Measurements from ENCODE around the gene OR10H3.

GRCh38 chr19:15730538-15730937, 7.2 kb upstream of the OR10H3 start:
- TF ChIP-seq, protein P1, sequence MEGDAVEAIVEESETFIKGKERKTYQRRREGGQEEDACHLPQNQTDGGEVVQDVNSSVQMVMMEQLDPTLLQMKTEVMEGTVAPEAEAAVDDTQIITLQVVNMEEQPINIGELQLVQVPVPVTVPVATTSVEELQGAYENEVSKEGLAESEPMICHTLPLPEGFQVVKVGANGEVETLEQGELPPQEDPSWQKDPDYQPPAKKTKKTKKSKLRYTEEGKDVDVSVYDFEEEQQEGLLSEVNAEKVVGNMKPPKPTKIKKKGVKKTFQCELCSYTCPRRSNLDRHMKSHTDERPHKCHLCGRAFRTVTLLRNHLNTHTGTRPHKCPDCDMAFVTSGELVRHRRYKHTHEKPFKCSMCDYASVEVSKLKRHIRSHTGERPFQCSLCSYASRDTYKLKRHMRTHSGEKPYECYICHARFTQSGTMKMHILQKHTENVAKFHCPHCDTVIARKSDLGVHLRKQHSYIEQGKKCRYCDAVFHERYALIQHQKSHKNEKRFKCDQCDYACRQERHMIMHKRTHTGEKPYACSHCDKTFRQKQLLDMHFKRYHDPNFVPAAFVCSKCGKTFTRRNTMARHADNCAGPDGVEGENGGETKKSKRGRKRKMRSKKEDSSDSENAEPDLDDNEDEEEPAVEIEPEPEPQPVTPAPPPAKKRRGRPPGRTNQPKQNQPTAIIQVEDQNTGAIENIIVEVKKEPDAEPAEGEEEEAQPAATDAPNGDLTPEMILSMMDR (IDR thresholded peaks at IDR 0.05 in 4 of 5, conservative IDR thresholded peaks at IDR 0.05 in 1 of 5) = no peak
- TF ChIP-seq POLR2A (IDR thresholded peaks at IDR 0.05) = no peak

Measured in gastrocnemius medialis (tissue), 4 donors.